HEK293 (cell line): ENCODE measurements around the gene UBR4.

ENCODE experiments used
- CTCF ChIA-PET: fragments of 350-600 bp; formaldehyde crosslinking; extraction: SDS; loops from one replicate; lab custom pipeline; 2021; ENCODE audit warnings: antibody characterized with exemption; lab: Yijun Ruan, JAX
- POLR2A ChIA-PET: fragments of 300-600 bp; formaldehyde crosslinking; extraction: SDS; loops from one replicate; lab custom pipeline; 2020; ENCODE audit warnings: antibody characterized with exemption, inconsistent platforms; lab: Yijun Ruan, JAX
- H3K27ac ChIP-seq: fragments of 200-500 bp; sonication (Bioruptor generic); 2 replicates; pipeline ENCODE4 v1.5.1; 2014; ENCODE audit warnings: low read depth, low read length, control low read depth, inconsistent platforms; ENCODE audit errors: extremely low read depth
- H3K36me3 ChIP-seq, 2 experiments: fragments of 200-500 bp in 1 of 2; sonication (Bioruptor generic) in 1 of 2; 1 replicate in 1 of 2; 2 replicates in 1 of 2; pipeline ENCODE4 v1.5.1; 2014 to 2017; ENCODE audit warnings: inconsistent platforms in 2 of 2, low read length in 2 of 2; ENCODE audit not compliant: control insufficient read depth in 2 of 2, insufficient read depth in 1 of 2
- H3K4me1 ChIP-seq: fragments of 200-500 bp; sonication (Bioruptor generic); 2 replicates; pipeline ENCODE4 v1.5.1; 2014; ENCODE audit warnings: mild to moderate bottlenecking, low read length, inconsistent platforms; ENCODE audit not compliant: control insufficient read depth, insufficient read depth
- H3K4me3 ChIP-seq: 2 replicates; pipeline ENCODE4 v1.5.1; 2011; ENCODE audit warnings: low read depth, mild to moderate bottlenecking, control low read depth, low read length, moderate library complexity
- H3K9me3 ChIP-seq: fragments of 200-500 bp; sonication (Bioruptor generic); 2 replicates; pipeline ENCODE4 v1.5.1; 2014; ENCODE audit warnings: low read depth, low read length, inconsistent platforms; ENCODE audit not compliant: control insufficient read depth, insufficient read depth
- FEZF1 ChIP-seq: fragments of 450-650 bp; formaldehyde crosslinking; IDR thresholded peaks from 2 replicates; pipeline ENCODE4 v1.5.1; 2016; ENCODE audit warnings: missing biosample characterization, missing genetic modification characterization
- GLIS2 ChIP-seq: fragments of 450-650 bp; formaldehyde crosslinking; IDR thresholded peaks from 2 replicates; pipeline ENCODE4 v1.5.1; 2016; ENCODE audit warnings: missing biosample characterization, missing genetic modification characterization
- SP7 ChIP-seq: fragments of 450-650 bp; formaldehyde crosslinking; IDR thresholded peaks from 2 replicates; pipeline ENCODE4 v1.5.1; 2016; ENCODE audit warnings: missing biosample characterization, missing genetic modification characterization
- WT1 ChIP-seq: fragments of 450-650 bp; formaldehyde crosslinking; IDR thresholded peaks from 2 replicates; pipeline ENCODE4 v1.5.1; 2016; ENCODE audit warnings: missing biosample characterization, missing genetic modification characterization
- ZBTB17 ChIP-seq: fragments of 450-650 bp; formaldehyde crosslinking; IDR thresholded peaks from 2 replicates; pipeline ENCODE4 v1.5.1; 2016; ENCODE audit warnings: missing biosample characterization, missing genetic modification characterization
- ZEB2 ChIP-seq: fragments of 450-650 bp; formaldehyde crosslinking; IDR thresholded peaks from 2 replicates; pipeline ENCODE4 v1.5.1; 2016; ENCODE audit warnings: missing biosample characterization, missing genetic modification characterization
- ZFP3 ChIP-seq: fragments of 450-650 bp; formaldehyde crosslinking; IDR thresholded peaks from 2 replicates; pipeline ENCODE4 v1.5.1; 2016; ENCODE audit warnings: low read depth, missing biosample characterization, missing genetic modification characterization
- ZFP69B ChIP-seq: fragments of 450-650 bp; formaldehyde crosslinking; IDR thresholded peaks from 2 replicates; pipeline ENCODE4 v1.5.1; 2016; ENCODE audit warnings: missing biosample characterization, missing genetic modification characterization
- ZNF132 ChIP-seq: fragments of 450-650 bp; formaldehyde crosslinking; IDR thresholded peaks from 2 replicates; pipeline ENCODE4 v1.5.1; 2017; ENCODE audit warnings: missing biosample characterization, missing genetic modification characterization, borderline replicate concordance
- ZNF138 ChIP-seq: fragments of 450-650 bp; formaldehyde crosslinking; IDR thresholded peaks from 2 replicates; pipeline ENCODE4 v1.5.1; 2016; ENCODE audit warnings: missing biosample characterization, missing genetic modification characterization, borderline replicate concordance
- ZNF174 ChIP-seq: fragments of 450-650 bp; formaldehyde crosslinking; IDR thresholded peaks from 2 replicates; pipeline ENCODE4 v1.5.0; 2017; ENCODE audit warnings: missing biosample characterization, mild to moderate bottlenecking, missing genetic modification characterization
- ZNF2 ChIP-seq: fragments of 450-650 bp; formaldehyde crosslinking; IDR thresholded peaks from 2 replicates; pipeline ENCODE4 v1.5.1; 2016; ENCODE audit warnings: missing biosample characterization, missing genetic modification characterization
- ZNF223 ChIP-seq: fragments of 450-650 bp; formaldehyde crosslinking; IDR thresholded peaks from 2 replicates; pipeline ENCODE4 v1.5.1; 2016; ENCODE audit warnings: missing biosample characterization, missing genetic modification characterization
- ZNF239 ChIP-seq: fragments of 450-650 bp; formaldehyde crosslinking; IDR thresholded peaks from 2 replicates; pipeline ENCODE4 v1.5.1; 2016; ENCODE audit warnings: missing biosample characterization, missing genetic modification characterization
- ZNF302 ChIP-seq: fragments of 450-650 bp; formaldehyde crosslinking; IDR thresholded peaks from 2 replicates; pipeline ENCODE4 v1.5.1; 2016; ENCODE audit warnings: missing biosample characterization, missing genetic modification characterization, low read depth
- ZNF423 ChIP-seq: fragments of 450-650 bp; formaldehyde crosslinking; IDR thresholded peaks from 2 replicates; pipeline ENCODE4 v1.5.1; 2016; ENCODE audit warnings: missing biosample characterization, missing genetic modification characterization
- ZNF48 ChIP-seq: fragments of 450-650 bp; formaldehyde crosslinking; IDR thresholded peaks from 2 replicates; pipeline ENCODE4 v1.5.1; 2016; ENCODE audit warnings: missing biosample characterization, missing genetic modification characterization
- ZNF548 ChIP-seq: fragments of 450-650 bp; formaldehyde crosslinking; IDR thresholded peaks from 2 replicates; pipeline ENCODE4 v1.5.1; 2016; ENCODE audit warnings: missing biosample characterization, missing genetic modification characterization
- ZNF623 ChIP-seq: fragments of 450-650 bp; formaldehyde crosslinking; IDR thresholded peaks from 2 replicates; pipeline ENCODE4 v1.5.1; 2016; ENCODE audit warnings: missing biosample characterization, missing genetic modification characterization
- ZNF629 ChIP-seq: fragments of 450-650 bp; formaldehyde crosslinking; IDR thresholded peaks from 2 replicates; pipeline ENCODE4 v1.5.1; 2017; ENCODE audit warnings: missing biosample characterization, missing genetic modification characterization
- ZNF654 ChIP-seq: fragments of 450-650 bp; formaldehyde crosslinking; IDR thresholded peaks from 2 replicates; pipeline ENCODE4 v1.5.1; 2016; ENCODE audit warnings: low read depth, missing biosample characterization, missing genetic modification characterization
- ZSCAN30 ChIP-seq: fragments of 450-650 bp; IDR thresholded peaks from 2 replicates; pipeline ENCODE4 v1.5.1; 2018; ENCODE audit warnings: missing biosample characterization, mild to moderate bottlenecking, missing genetic modification characterization, moderate library complexity
- TF ChIP-seq, protein P1 (sequence below): fragments of 450-650 bp; formaldehyde crosslinking; IDR thresholded peaks from 2 replicates; pipeline ENCODE4 v1.5.1; 2016; ENCODE audit warnings: missing biosample characterization, missing genetic modification characterization, borderline replicate concordance
- TF ChIP-seq, protein P2 (sequence below): fragments of 450-650 bp; formaldehyde crosslinking; IDR thresholded peaks from 2 replicates; pipeline ENCODE4 v1.5.1; 2017; ENCODE audit warnings: missing biosample characterization, missing genetic modification characterization

Gene UBR4

DNA sequence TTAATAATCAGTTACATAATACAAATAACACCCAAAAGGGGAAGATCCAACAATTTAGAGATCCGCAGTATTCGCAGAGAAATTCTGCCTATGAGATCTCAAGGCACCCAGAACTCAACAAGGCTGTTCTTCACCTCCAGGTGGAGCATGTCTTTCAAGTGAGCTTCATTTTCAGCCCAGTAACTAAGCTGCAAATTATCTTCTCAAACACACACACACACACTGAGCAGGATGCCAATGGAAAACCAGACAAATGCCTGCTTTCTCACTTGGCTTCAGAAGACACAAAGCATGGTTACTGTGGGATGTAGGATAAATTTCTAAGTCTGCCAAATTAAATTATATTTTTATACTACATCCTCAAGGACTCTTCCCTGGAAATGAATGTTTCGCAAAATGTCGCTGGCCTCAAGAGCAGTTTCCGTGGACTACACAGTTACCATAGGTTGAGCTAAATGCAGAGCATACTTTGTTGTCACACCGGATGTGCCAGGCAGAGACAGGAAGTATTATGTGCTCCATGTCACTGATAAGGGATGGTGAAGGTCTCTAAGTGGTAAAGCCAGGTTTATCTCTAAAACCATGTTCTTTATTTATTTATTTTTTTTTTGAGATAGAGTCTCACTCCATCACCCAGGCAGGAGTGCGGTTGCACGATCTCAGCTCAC, 30.3 kb downstream of the UBR4 start:
- TF ChIP-seq ZNF654 (tag by site-specific recombination), result no peak
- TF ChIP-seq ZNF423 (tag by site-specific recombination), result no peak
- no peak for TF ChIP-seq ZNF138 (tag by site-specific recombination)
- TF ChIP-seq ZNF623 (tag by site-specific recombination), result no peak
- TF ChIP-seq, protein P1, sequence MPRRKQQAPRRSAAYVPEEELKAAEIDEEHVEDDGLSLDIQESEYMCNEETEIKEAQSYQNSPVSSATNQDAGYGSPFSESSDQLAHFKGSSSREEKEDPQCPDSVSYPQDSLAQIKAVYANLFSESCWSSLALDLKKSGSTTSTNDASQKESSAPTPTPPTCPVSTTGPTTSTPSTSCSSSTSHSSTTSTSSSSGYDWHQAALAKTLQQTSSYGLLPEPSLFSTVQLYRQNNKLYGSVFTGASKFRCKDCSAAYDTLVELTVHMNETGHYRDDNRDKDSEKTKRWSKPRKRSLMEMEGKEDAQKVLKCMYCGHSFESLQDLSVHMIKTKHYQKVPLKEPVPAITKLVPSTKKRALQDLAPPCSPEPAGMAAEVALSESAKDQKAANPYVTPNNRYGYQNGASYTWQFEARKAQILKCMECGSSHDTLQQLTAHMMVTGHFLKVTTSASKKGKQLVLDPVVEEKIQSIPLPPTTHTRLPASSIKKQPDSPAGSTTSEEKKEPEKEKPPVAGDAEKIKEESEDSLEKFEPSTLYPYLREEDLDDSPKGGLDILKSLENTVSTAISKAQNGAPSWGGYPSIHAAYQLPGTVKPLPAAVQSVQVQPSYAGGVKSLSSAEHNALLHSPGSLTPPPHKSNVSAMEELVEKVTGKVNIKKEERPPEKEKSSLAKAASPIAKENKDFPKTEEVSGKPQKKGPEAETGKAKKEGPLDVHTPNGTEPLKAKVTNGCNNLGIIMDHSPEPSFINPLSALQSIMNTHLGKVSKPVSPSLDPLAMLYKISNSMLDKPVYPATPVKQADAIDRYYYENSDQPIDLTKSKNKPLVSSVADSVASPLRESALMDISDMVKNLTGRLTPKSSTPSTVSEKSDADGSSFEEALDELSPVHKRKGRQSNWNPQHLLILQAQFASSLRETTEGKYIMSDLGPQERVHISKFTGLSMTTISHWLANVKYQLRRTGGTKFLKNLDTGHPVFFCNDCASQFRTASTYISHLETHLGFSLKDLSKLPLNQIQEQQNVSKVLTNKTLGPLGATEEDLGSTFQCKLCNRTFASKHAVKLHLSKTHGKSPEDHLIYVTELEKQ (tag by site-specific recombination), result no peak
- no peak for TF ChIP-seq ZSCAN30 (tag by site-specific recombination)
- TF ChIP-seq ZNF548, result no peak
- no peak for TF ChIP-seq ZFP69B (tag by site-specific recombination)
- TF ChIP-seq GLIS2, result no peak
- TF ChIP-seq ZNF48, result no peak
- no peak for TF ChIP-seq ZFP3 (tag by site-specific recombination)
- no peak for TF ChIP-seq ZNF132 (tag by site-specific recombination)
- no peak for TF ChIP-seq ZEB2
- no peak for TF ChIP-seq FEZF1
- Histone ChIP-seq H3K9me3 (no peaks in the 10 kb centered on the region), H3K4me1 (no peaks in the 10 kb centered on the region), H3K36me3 (peaks cover 63 to 98% of the 10 kb centered on the region in 2 experiments), H3K27ac (no peak overlapping the region), H3K4me3 (no peak overlapping the region)
- POLR2A ChIA-PET, result no interaction called here
- CTCF ChIA-PET, result interaction anchor here (0.5 to 2.1 kb wide), 7 partner anchors 10 to 525 kb away, joined by 3 to 14 read pairs (median 3); no protein-coding TSS in a partner anchor

- Histone ChIP-seq H3K36me3 (peaks cover 71 to 98% of the 10 kb centered on the region in 2 experiments), H3K4me3 (no peak overlapping the region), H3K9me3 (no peaks in the 10 kb centered on the region), H3K4me1 (no peaks in the 10 kb centered on the region), H3K27ac (no peak overlapping the region)
- ChIA-PET POLR2A (no interaction called here), CTCF (interaction anchor here (0.5 to 2.1 kb wide), 8 partner anchors 9 to 526 kb away, joined by 3 to 14 read pairs (median 3); no protein-coding TSS in a partner anchor)
- TF ChIP-seq, protein P2, sequence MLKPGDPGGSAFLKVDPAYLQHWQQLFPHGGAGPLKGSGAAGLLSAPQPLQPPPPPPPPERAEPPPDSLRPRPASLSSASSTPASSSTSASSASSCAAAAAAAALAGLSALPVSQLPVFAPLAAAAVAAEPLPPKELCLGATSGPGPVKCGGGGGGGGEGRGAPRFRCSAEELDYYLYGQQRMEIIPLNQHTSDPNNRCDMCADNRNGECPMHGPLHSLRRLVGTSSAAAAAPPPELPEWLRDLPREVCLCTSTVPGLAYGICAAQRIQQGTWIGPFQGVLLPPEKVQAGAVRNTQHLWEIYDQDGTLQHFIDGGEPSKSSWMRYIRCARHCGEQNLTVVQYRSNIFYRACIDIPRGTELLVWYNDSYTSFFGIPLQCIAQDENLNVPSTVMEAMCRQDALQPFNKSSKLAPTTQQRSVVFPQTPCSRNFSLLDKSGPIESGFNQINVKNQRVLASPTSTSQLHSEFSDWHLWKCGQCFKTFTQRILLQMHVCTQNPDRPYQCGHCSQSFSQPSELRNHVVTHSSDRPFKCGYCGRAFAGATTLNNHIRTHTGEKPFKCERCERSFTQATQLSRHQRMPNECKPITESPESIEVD (tag by site-specific recombination), result no peak
These were observed 31.2 kb downstream of the UBR4 start for GRCh38 chr1:19178734-19179398.

- ChIA-PET POLR2A (no interaction called here), CTCF (interaction anchor here (0.9 to 2.1 kb wide), 4 partner anchors 13 to 476 kb away, joined by 3 to 14 read pairs (median 8); no protein-coding TSS in a partner anchor)
- no peak overlapping the region for H3K4me3 ChIP-seq
- no peaks in the 10 kb centered on the region for H3K9me3 ChIP-seq
- no peak overlapping the region for H3K27ac ChIP-seq
- peaks cover 65 to 98% of the 10 kb centered on the region in 2 experiments for H3K36me3 ChIP-seq
- no peaks in the 10 kb centered on the region for H3K4me1 ChIP-seq
- TF ChIP-seq ZNF629 (tag by site-specific recombination), result no peak
- TF ChIP-seq ZNF239 (tag by site-specific recombination), result no peak
- TF ChIP-seq, protein P1 (tag by site-specific recombination), result no peak
- TF ChIP-seq ZNF223, result no peak
- TF ChIP-seq WT1 (tag by site-specific recombination), result no peak
- no peak for TF ChIP-seq ZNF302 (tag by site-specific recombination)
- TF ChIP-seq ZBTB17 (tag by site-specific recombination), result no peak
- TF ChIP-seq ZNF2 (tag by site-specific recombination), result no peak
- no peak for TF ChIP-seq SP7
- no peak for TF ChIP-seq ZNF174 (tag by site-specific recombination)
These were observed 32.3 kb downstream of the UBR4 start for GRCh38 chr1:19177811-19178210.
